A673 (cell line): ENCODE measurements around the gene LMNB1. TPM values are rescaled to one million over a fixed set of nuclear protein-coding genes. Genes with fewer than 3 reads are reported as not detected.

Source experiments
- BruUV-seq: library from RNA; stranded (reverse); fragments of 400-500 nt; replicated peaks from 2 replicates; lab custom pipeline; 2021; lab: Mats Ljungman, UMichigan
- CTCF ChIA-PET: fragments of 300-600 bp; sonication (Branson Sonifier 250); formaldehyde crosslinking; loops from one replicate; lab custom pipeline; 2022; ENCODE audit warnings: antibody characterized with exemption; lab: Charles Lee
- POLR2A ChIA-PET: fragments of 300-600 bp; sonication (Branson Sonifier 250); formaldehyde crosslinking; loops from one replicate; lab custom pipeline; 2022; ENCODE audit warnings: antibody characterized with exemption; ENCODE audit not compliant: low non-redundant PET; lab: Charles Lee
- DNase-seq: peaks from one replicate; pipeline ENCODE4 v3.0.0-alpha.2; 2015; ENCODE audit warnings: low spot score
- H3K27ac ChIP-seq: fragments of 200-600 bp; sonication (generic); 2 replicates; pipeline ENCODE4 v1.5.1; 2016; ENCODE audit warnings: mixed run types, low read depth, mild to moderate bottlenecking, mixed read lengths, antibody characterized with exemption, low read length; ENCODE audit not compliant: poor library complexity, severe bottlenecking
- H3K27me3 ChIP-seq: fragments of 200-600 bp; sonication (generic); replicated peaks from 2 replicates; pipeline ENCODE4 v1.6.1; 2017; ENCODE audit warnings: mixed run types, low read depth, mild to moderate bottlenecking, mixed read lengths, antibody characterized with exemption, low read length; ENCODE audit not compliant: insufficient read depth, poor library complexity
- H3K36me3 ChIP-seq: fragments of 200-600 bp; sonication (generic); 2 replicates; pipeline ENCODE4 v1.6.1; 2016; ENCODE audit warnings: mixed run types, mild to moderate bottlenecking, mixed read lengths, antibody characterized with exemption, low read length; ENCODE audit not compliant: insufficient read depth, poor library complexity, severe bottlenecking
- H3K4me1 ChIP-seq: fragments of 200-600 bp; sonication (generic); 2 replicates; pipeline ENCODE4 v1.6.1; 2017; ENCODE audit warnings: mixed run types, mild to moderate bottlenecking, mixed read lengths, antibody characterized with exemption, low read length; ENCODE audit not compliant: insufficient read depth, poor library complexity, severe bottlenecking
- H3K4me3 ChIP-seq: fragments of 200-600 bp; sonication (generic); 2 replicates; pipeline ENCODE4 v1.5.1; 2016; ENCODE audit warnings: low read depth, mixed run types, mild to moderate bottlenecking, mixed read lengths, low read length; ENCODE audit not compliant: poor library complexity, severe bottlenecking
- H3K9me3 ChIP-seq: fragments of 200-600 bp; sonication (generic); 2 replicates; pipeline ENCODE4 v1.6.1; 2016; ENCODE audit warnings: mixed run types, low read depth, mild to moderate bottlenecking, mixed read lengths, antibody characterized with exemption, low read length; ENCODE audit not compliant: poor library complexity, severe bottlenecking
- CTCF ChIP-seq: fragments of 300-800, 200-600 bp; sonication (generic); conservative IDR thresholded peaks from 2 replicates; pipeline ENCODE4 v1.5.1; 2017; ENCODE audit warnings: low read depth, mild to moderate bottlenecking, antibody characterized with exemption, low read length, moderate library complexity, mixed read lengths
- EZH2 ChIP-seq: fragments of 200-600 bp; sonication (generic); IDR thresholded peaks from 2 replicates; pipeline ENCODE4 v1.6.1; 2017; ENCODE audit warnings: borderline replicate concordance, low read depth, mild to moderate bottlenecking, mixed read lengths, antibody characterized with exemption, low read length; ENCODE audit not compliant: poor library complexity, severe bottlenecking
- intact Hi-C: fragments of 100-400 bp; cut with micrococcal nuclease; formaldehyde crosslinking; loops from one replicate; pipeline ENCODE4 v1.10.0; 2022; ENCODE audit not compliant: unreplicated experiment
- total RNA-seq: library from RNA; stranded (reverse); gene quantifications from 2 replicates; pipeline ENCODE4 v1.2.3, GENCODE V29; 2021

LMNB1 gene
- total RNA-seq, 1 experiment from 2014 or later: 267 TPM

GRCh38 chr5:126819253-126819652, 42.3 kb downstream of the LMNB1 start:
- Histone ChIP-seq H3K9me3 (no peaks in the 10 kb centered on the region), H3K36me3 (peaks cover 98% of the 10 kb centered on the region), H3K27me3 (no peaks in the 10 kb centered on the region), H3K4me1 (peaks cover 8% of the 10 kb centered on the region), H3K27ac (no peak overlapping the region), H3K4me3 (no peak overlapping the region)
- DNase-seq: no peak
- ChIA-PET CTCF (no interaction called here), POLR2A (no interaction called here)
- intact Hi-C loops: no loop called here
- BruUV-seq: no TSS peak
- TF ChIP-seq EZH2: no peak
- no peak for TF ChIP-seq CTCF

- no peak for DNase-seq
- Histone ChIP-seq H3K4me3 (no peak overlapping the region), H3K27ac (no peak overlapping the region), H3K9me3 (no peaks in the 10 kb centered on the region), H3K4me1 (peaks cover 4% of the 10 kb centered on the region), H3K36me3 (peaks cover 97% of the 10 kb centered on the region), H3K27me3 (no peaks in the 10 kb centered on the region)
- intact Hi-C loops: no loop called here
- BruUV-seq: no TSS peak
- TF ChIP-seq EZH2: no peak
- TF ChIP-seq CTCF: no peak
- CTCF ChIA-PET: no interaction called here
- POLR2A ChIA-PET: interaction anchor here (0.6 kb wide), 1 partner anchor 343 kb away, joined by 5 read pairs; no protein-coding TSS in a partner anchor
Measured at GRCh38 chr5:126826619-126827215, 49.8 kb downstream of the LMNB1 start.

GRCh38 chr5:126829098-126829497, 52.2 kb downstream of the LMNB1 start:
- peaks cover 4% of the 10 kb centered on the region for H3K4me1 ChIP-seq
- BruUV-seq: no TSS peak
- H3K9me3 ChIP-seq: no peaks in the 10 kb centered on the region
- intact Hi-C loops: no loop called here
- no peak for TF ChIP-seq CTCF
- TF ChIP-seq EZH2: no peak
- no peak for DNase-seq
- no peak overlapping the region for H3K4me3 ChIP-seq
- no peak overlapping the region for H3K27ac ChIP-seq
- no peaks in the 10 kb centered on the region for H3K27me3 ChIP-seq
- ChIA-PET CTCF (no interaction called here), POLR2A (interaction anchor here (0.8 kb wide), 1 partner anchor 28 kb away, joined by 4 read pairs; no protein-coding TSS in a partner anchor)
- H3K36me3 ChIP-seq: peaks cover 96% of the 10 kb centered on the region
